IPS DF 6.9 (cell line): ENCODE measurements around the gene LRSAM1.

Source experiments
- DNase-seq: peaks from one replicate; pipeline ENCODE4 v3.0.0-alpha.2; 2013; ENCODE audit warnings: low read depth, low spot score
- H3K27ac ChIP-seq: one replicate; pipeline ENCODE4 v1.5.1; 2013; ENCODE audit warnings: low read length, control low read depth
- H3K27me3 ChIP-seq: 2 replicates; pipeline ENCODE4 v1.6.1; 2013; ENCODE audit warnings: mild to moderate bottlenecking, low read length; ENCODE audit not compliant: control insufficient read depth, insufficient read depth
- H3K36me3 ChIP-seq: 2 replicates; pipeline ENCODE4 v1.6.1; 2013; ENCODE audit warnings: low read length; ENCODE audit not compliant: control insufficient read depth, insufficient read depth
- H3K4me1 ChIP-seq: 2 replicates; pipeline ENCODE4 v1.6.1; 2013; ENCODE audit warnings: low read length; ENCODE audit not compliant: control insufficient read depth, insufficient read depth
- H3K4me3 ChIP-seq: 2 replicates; pipeline ENCODE4 v1.5.1; 2013; ENCODE audit warnings: mild to moderate bottlenecking, low read length
- H3K9me3 ChIP-seq: 2 replicates; pipeline ENCODE4 v1.6.1; 2013; ENCODE audit warnings: low read length, inconsistent platforms; ENCODE audit not compliant: control insufficient read depth, insufficient read depth
- WGBS: extraction: QIAGEN DNeasy Blood & Tissue Kit; methylation state at CpG from one replicate; pipeline ENCODE4 v1.1.7; 2013; ENCODE audit warnings: mixed read lengths, missing lambda C conversion rate; ENCODE audit not compliant: insufficient read length, insufficient coverage; 5-methylcytosine and 5-hydroxymethylcytosine counted together

Gene LRSAM1

DNA sequence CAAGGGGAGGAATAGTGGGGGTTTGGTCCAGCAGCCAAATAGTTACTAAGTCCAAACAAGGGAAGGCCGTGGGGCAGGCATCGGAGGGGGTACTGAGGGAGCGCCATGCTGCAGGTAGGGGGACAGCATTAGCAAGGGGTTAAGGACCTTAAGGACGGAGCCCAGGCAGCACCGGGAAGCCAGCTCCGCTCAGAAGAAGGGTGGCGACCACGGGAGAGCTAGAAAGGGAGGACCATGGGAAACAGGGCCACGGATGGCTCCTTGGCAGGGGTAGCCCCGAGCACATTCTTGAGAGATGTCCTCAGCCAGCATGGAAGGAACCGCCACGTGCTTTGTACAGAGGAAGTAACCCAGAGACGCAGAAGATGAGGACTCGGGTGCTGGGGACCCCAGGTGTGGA is 84.5 kb downstream of the LRSAM1 start:
- DNase-seq: no peak
- Histone ChIP-seq H3K4me3 (no peak overlapping the region), H3K4me1 (peaks cover 11% of the 10 kb centered on the region), H3K27ac (no peak overlapping the region), H3K36me3 (no peaks in the 10 kb centered on the region; the same call in 1 of the 2 replicates), H3K9me3 (no peaks in the 10 kb centered on the region), H3K27me3 (no peaks in the 10 kb centered on the region)
- no CpG with 5 or more reads among the region's 14 CpGs for WGBS

DNA sequence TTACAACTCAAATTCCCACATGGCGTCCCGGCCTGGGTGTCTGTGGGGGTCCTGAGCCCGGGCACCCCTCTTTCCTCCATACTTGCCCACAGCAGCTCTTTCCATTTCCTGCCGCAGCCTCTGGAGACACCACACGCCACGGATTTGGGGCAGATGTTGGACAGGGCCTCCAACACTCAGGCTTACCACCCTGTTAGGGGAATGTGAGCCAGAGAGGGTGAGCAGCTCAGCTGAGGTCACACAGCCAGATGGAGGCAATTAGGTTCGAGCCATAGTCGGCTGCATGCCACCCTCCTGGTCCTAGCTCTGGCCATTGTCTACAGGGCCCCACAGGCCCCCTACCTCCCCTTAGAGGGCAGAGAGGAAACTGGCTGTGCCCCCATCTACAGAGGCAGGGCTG is 85.2 kb downstream of the LRSAM1 start:
- H3K9me3 ChIP-seq: no peaks in the 10 kb centered on the region
- H3K36me3 ChIP-seq: no peaks in the 10 kb centered on the region; the same call in 1 of the 2 replicates
- peaks cover 12% of the 10 kb centered on the region for H3K4me1 ChIP-seq
- no CpG with 5 or more reads among the region's 8 CpGs for WGBS
- no peaks in the 10 kb centered on the region for H3K27me3 ChIP-seq
- H3K4me3 ChIP-seq: no peak overlapping the region
- no peak overlapping the region for H3K27ac ChIP-seq
- no peak for DNase-seq

DNA sequence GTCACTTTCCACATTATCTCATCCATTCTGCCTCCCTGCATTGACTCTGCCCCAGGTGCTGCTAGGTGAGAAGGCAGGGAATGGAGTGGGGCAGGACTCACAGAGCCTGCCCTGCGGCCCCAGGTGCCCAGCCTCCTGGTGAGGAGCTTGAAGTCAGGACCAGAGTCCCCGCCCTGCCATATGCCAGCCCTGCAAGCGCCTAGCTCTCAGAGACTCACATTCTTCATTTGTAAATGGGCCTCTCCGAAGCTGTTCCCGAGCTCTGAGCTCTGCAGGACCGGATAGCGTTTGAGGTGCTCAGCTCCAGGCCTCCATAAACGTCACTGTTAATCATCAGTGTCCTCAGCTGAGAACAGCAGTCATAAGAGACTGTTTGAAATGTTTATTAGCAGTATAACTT is 85.7 kb downstream of the LRSAM1 start:
- no peak overlapping the region for H3K4me3 ChIP-seq
- H3K4me1 ChIP-seq: peaks cover 9% of the 10 kb centered on the region
- DNase-seq: no peak
- H3K27me3 ChIP-seq: no peaks in the 10 kb centered on the region
- no peaks in the 10 kb centered on the region; the same call in 1 of the 2 replicates for H3K36me3 ChIP-seq
- H3K27ac ChIP-seq: no peak overlapping the region
- no peaks in the 10 kb centered on the region for H3K9me3 ChIP-seq
- WGBS: no CpG with 5 or more reads among the region's 8 CpGs

DNA sequence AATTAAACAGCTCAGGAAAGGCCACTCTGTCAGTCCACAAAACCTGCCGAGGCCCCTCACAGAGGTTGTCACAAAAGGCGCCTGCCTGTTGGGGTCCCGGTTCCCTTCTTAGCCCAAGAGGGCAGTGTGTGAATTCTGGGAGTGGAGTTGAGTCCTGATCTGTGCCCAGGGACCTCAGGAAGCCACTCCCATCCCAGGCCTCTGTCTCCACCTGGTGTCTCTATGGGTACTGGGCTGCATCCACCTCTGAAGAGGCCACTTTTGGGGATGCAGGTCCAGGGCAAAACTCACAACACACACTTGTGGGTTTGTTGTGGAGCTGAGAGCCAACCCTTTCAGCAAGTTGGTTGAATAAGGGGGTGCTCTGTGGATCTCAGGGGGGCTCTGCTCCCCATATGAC is 86.5 kb downstream of the LRSAM1 start:
- H3K9me3 ChIP-seq: no peaks in the 10 kb centered on the region
- H3K4me3 ChIP-seq: no peak overlapping the region
- no peaks in the 10 kb centered on the region for H3K27me3 ChIP-seq
- H3K27ac ChIP-seq: no peak overlapping the region
- no peaks in the 10 kb centered on the region; the same call in 1 of the 2 replicates for H3K36me3 ChIP-seq
- no CpG with 5 or more reads among the region's 3 CpGs for WGBS
- H3K4me1 ChIP-seq: peaks cover 8% of the 10 kb centered on the region
- DNase-seq: no peak

DNA sequence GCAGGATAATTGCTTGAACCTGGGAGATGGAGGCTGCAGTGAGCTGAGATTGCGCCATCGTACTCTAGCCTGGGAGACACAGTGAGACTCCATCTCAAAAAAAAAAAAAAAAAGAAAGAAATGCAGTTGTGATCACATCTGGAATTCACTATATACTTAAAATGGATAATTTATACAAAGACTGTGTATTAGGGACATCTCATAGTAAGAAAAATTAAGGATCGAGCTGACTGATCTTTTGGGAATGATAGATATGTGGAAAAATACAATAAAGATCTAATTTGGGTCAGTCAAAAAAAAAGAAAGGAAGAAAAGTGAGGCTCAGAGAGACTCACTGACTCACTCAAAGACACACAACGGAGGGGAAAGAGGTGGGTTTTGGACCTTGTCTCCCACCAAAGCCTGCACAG is 87.5 kb downstream of the LRSAM1 start:
- DNase-seq: no peak
- Histone ChIP-seq H3K27me3 (no peaks in the 10 kb centered on the region), H3K9me3 (no peaks in the 10 kb centered on the region), H3K4me1 (peaks cover 8% of the 10 kb centered on the region), H3K4me3 (no peak overlapping the region), H3K27ac (no peak overlapping the region), H3K36me3 (no peaks in the 10 kb centered on the region; the same call in 1 of the 2 replicates)
- WGBS: no CpG with 5 or more reads among the region's 4 CpGs

DNA sequence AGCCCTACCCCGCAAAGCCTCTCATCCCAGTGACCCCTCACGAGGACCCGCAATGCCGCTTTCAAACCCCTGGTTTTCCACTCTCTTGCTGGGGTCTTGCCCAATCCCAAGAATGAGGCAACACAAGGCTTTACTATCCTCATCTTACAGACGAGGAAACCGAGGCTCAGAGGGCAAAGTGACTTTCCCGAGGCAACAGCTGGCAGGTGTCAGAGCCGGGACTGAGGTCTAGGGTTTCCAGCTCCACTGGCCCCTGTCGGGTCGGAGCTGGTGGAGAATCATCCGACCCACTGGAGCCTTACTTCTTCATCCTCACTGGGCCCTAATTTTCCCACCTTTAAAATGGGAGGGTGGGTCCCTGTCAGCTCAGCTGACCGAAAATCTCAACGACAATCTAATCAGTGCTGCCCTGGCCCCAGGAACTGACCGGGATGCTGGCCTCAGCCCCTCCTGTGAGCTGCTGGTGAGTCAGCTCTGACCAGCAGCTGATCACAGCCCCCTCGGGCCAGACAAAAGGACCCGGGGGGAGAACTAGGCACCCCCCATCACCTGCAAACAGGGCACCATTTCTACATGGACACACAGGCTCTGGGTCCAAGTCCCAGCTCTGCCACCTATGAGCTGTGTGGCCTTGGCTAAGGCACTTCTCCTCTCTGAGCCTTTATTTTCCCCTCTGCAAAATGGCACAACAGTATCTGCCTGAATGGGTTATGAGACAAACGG is 88.1 kb downstream of the LRSAM1 start:
- H3K9me3 ChIP-seq: no peaks in the 10 kb centered on the region
- no peak overlapping the region for H3K4me3 ChIP-seq
- no CpG with 5 or more reads among the region's 17 CpGs for WGBS
- peaks cover 8% of the 10 kb centered on the region for H3K4me1 ChIP-seq
- no peak overlapping the region for H3K27ac ChIP-seq
- H3K36me3 ChIP-seq: no peaks in the 10 kb centered on the region; the same call in 1 of the 2 replicates
- no peak for DNase-seq
- H3K27me3 ChIP-seq: no peaks in the 10 kb centered on the region

DNA sequence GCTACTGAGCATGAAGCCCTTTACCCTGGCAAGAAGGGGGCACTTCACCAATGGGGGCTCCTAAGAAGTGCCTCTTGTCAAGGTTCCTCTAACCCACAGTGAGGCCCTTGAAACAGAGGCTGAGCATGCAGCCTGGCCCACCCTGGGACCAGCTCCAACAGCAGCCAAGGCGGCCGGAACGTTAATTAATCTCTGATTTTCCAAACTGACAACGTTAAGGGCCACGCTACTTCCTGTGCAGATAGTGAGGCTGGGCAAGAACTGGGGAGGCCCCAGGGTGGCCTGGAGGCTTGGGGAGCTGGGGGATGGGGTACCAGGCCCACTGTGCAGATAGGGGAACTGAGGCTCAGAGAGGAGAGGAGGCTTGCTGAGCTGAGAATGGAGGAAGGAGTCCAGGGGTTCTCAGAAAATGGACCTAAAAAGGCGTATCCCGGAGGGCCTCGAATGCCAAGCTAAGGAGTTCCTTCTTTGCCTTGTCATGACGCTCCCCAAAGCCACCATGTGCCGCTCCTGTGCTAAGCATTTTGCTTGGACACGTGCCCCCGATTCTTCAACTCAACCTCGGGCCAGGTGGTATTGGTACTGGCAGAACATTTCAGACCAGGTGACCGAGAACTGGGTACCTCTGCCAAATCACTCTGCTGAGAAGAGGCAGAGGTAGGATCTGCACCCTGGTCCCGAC is 88.8 kb downstream of the LRSAM1 start:
- Histone ChIP-seq H3K27me3 (no peaks in the 10 kb centered on the region), H3K9me3 (no peaks in the 10 kb centered on the region), H3K4me3 (no peak overlapping the region), H3K4me1 (peaks cover 8% of the 10 kb centered on the region), H3K36me3 (no peaks in the 10 kb centered on the region; the same call in 1 of the 2 replicates), H3K27ac (no peak overlapping the region)
- WGBS: no CpG with 5 or more reads among the region's 15 CpGs
- DNase-seq: no peak

DNA sequence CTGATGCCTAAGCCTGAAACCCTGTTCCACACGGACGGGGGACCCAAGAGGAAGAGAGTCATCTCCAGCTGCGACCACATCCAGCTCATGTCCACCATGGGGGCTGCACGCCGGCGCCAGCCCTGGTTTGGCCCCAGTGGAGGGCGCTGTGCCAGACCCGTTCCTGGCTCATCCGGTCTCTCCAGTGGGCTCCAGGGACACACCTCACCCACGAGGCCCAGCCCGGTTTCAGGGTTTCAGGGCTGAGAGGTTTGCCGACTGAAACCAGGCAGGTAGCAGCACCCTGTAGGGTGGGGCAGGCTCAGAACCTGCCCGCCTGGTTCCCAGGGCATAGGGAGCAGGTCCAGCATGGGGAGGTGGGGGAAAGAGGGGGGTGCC is 89.3 kb downstream of the LRSAM1 start:
- Histone ChIP-seq H3K27me3 (no peaks in the 10 kb centered on the region), H3K9me3 (no peaks in the 10 kb centered on the region), H3K36me3 (no peaks in the 10 kb centered on the region; the same call in 1 of the 2 replicates), H3K4me3 (no peak overlapping the region), H3K4me1 (peaks cover 8% of the 10 kb centered on the region), H3K27ac (no peak overlapping the region)
- no peak for DNase-seq
- WGBS: no CpG with 5 or more reads among the region's 13 CpGs

DNA sequence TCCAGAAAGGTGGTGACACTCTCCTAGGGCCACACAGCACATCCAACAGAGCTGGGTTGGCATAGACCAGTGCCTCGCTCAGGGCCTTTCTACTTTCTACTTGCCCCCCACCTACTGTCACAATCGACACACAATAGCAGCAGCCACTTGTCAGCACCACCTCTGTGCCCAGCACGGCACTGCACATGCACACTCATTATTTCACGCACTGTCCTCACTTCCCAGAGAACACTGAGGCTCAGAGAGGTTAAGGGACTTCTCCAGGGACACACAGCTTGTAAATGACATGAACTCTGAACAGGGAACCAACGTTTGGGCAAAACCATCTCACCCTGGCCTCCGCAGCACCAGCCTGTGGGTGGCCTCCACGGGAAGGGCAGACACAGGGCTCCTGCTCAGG is 89.9 kb downstream of the LRSAM1 start:
- no peak for DNase-seq
- H3K36me3 ChIP-seq: no peaks in the 10 kb centered on the region; the same call in 1 of the 2 replicates
- H3K27me3 ChIP-seq: no peaks in the 10 kb centered on the region
- no peaks in the 10 kb centered on the region for H3K9me3 ChIP-seq
- WGBS: no CpG with 5 or more reads among the region's 7 CpGs
- H3K27ac ChIP-seq: no peak overlapping the region
- H3K4me1 ChIP-seq: peaks cover 11% of the 10 kb centered on the region
- H3K4me3 ChIP-seq: no peak overlapping the region

DNA sequence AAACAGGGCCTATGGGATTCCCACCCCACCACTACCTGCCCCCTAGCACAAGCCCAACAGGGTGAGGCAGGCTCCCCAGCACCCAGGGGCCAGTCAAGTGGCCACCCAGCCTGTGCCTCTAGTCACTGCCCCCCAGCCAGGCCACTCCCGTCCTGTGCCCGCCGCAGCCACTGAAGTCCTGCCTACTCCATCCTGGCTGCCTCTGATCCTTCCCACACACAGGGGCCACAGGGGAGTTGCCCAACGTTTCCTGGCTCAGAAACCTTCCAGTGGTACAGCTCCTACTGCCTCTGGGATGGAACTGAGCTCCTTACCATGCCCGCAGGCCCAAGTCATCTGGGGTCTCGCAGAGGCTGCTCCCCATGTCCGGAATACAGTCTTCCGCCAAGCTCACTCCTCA is 90.6 kb downstream of the LRSAM1 start:
- no CpG with 5 or more reads among the region's 8 CpGs for WGBS
- DNase-seq: no peak
- Histone ChIP-seq H3K4me1 (peaks cover 7% of the 10 kb centered on the region), H3K4me3 (no peak overlapping the region), H3K36me3 (no peaks in the 10 kb centered on the region; the same call in 1 of the 2 replicates), H3K27ac (no peak overlapping the region), H3K27me3 (no peaks in the 10 kb centered on the region), H3K9me3 (no peaks in the 10 kb centered on the region)
